Rectal smooth muscle tissue (tissue), 1 donor: ENCODE results near the gene PHC2.
A peak's percentile ranks its signal among the peaks of the same experiment; 100 is the strongest.

Source experiments
- H3K27ac ChIP-seq: one replicate; pipeline ENCODE4 v1.7.0; 2013; ENCODE audit warnings: low read depth, low read length, inconsistent platforms
- H3K27me3 ChIP-seq: one replicate; pipeline ENCODE4 v1.7.0; 2013; ENCODE audit warnings: low read length; ENCODE audit not compliant: control insufficient read depth, insufficient read depth
- H3K36me3 ChIP-seq: one replicate; pipeline ENCODE4 v1.7.0; 2013; ENCODE audit warnings: low read length; ENCODE audit not compliant: control insufficient read depth, insufficient read depth
- H3K4me1 ChIP-seq: one replicate; pipeline ENCODE4 v1.7.0; 2013; ENCODE audit warnings: low read length; ENCODE audit not compliant: control insufficient read depth, insufficient read depth
- H3K4me3 ChIP-seq: one replicate; pipeline ENCODE4 v1.7.0; 2013; ENCODE audit warnings: low read length
- H3K9ac ChIP-seq: one replicate; pipeline ENCODE4 v1.7.0; 2013; ENCODE audit warnings: low read length

Gene PHC2

GRCh38 chr1:33443080-33443704 lies 12.3 kb upstream of the PHC2 start:
- no peaks in the 10 kb centered on the region for H3K27me3 ChIP-seq
- H3K27ac ChIP-seq, result peak overlapping the region; percentile 67
- H3K4me3 ChIP-seq, result no peak overlapping the region
- no peak overlapping the region for H3K9ac ChIP-seq
- H3K36me3 ChIP-seq, result no peaks in the 10 kb centered on the region
- H3K4me1 ChIP-seq, result peaks cover 10% of the 10 kb centered on the region

DNA sequence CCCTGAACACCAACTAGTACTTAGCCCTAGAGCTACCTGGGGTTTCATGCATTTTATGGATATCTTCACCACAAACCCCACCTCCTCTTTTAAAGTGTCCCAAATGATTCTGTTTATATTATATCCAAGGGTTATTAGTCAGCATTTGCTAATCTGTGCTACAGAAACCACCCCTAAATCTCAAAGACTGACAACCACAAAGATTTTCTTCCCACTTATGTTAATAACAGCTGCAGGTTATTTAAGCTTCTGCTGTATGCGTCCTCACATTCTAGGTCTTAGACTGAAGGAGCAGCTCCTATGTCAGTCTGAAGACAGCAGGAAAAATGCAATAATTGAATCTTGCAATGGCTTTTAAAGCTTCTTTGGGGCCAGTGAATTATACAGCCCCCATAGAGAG lies 11.2 kb upstream of the PHC2 start:
- peaks cover 10% of the 10 kb centered on the region for H3K4me1 ChIP-seq
- H3K27ac ChIP-seq, result no peak overlapping the region
- no peak overlapping the region for H3K4me3 ChIP-seq
- H3K36me3 ChIP-seq, result no peaks in the 10 kb centered on the region
- no peak overlapping the region for H3K9ac ChIP-seq
- no peaks in the 10 kb centered on the region for H3K27me3 ChIP-seq

GRCh38 chr1:33441088-33441745 lies 10.3 kb upstream of the PHC2 start:
- H3K36me3 ChIP-seq, result no peaks in the 10 kb centered on the region
- no peak overlapping the region for H3K27ac ChIP-seq
- H3K27me3 ChIP-seq, result no peaks in the 10 kb centered on the region
- H3K9ac ChIP-seq, result no peak overlapping the region
- H3K4me3 ChIP-seq, result no peak overlapping the region
- H3K4me1 ChIP-seq, result peaks cover 10% of the 10 kb centered on the region

- Histone ChIP-seq H3K36me3 (no peaks in the 10 kb centered on the region), H3K4me1 (peaks cover 10% of the 10 kb centered on the region), H3K9ac (no peak overlapping the region), H3K4me3 (no peak overlapping the region), H3K27ac (no peak overlapping the region), H3K27me3 (no peaks in the 10 kb centered on the region)
Measured at GRCh38 chr1:33439662-33440061, 8.8 kb upstream of the PHC2 start.

DNA sequence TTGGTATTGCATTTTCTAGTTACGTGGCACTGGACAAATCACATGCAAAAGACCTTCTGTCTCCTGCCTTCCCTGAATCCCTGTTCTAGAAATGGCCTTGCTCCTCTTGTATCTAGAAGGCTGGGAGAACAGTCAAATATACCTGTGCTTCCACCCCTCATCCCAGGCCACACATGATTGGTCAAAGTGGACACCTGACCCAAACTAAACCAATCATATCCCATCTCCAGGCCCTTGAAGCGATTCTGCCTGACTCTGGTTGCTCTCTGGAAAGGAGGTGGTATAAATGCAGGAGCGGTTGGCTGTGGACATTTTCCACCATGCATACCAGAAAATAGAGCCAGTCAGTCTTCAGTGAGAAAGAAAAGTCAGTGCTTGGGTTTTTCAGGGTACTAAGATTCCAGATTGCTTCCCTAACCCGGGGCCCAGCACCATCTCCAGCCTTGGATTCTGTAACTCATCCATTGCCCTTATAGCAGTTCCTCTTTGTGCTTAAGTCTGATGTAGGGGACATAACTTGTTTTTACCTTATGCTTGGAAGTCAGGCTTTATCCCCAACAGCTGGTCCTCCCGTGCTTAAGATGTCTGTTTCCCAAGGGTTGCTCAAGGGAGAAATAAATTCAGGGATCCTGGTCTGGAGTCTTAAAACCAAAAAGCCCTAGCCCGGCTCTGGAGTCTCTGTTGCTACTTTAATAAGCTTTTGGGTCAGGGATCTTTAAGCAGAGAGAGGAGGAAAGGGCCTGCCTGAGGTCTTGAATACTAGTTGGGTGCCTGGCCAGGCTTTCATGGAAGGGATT lies 7.7 kb upstream of the PHC2 start:
- H3K27me3 ChIP-seq, result no peaks in the 10 kb centered on the region
- H3K4me1 ChIP-seq, result peaks cover 5% of the 10 kb centered on the region
- H3K36me3 ChIP-seq, result no peaks in the 10 kb centered on the region
- H3K9ac ChIP-seq, result no peak overlapping the region
- no peak overlapping the region for H3K27ac ChIP-seq
- no peak overlapping the region for H3K4me3 ChIP-seq

DNA sequence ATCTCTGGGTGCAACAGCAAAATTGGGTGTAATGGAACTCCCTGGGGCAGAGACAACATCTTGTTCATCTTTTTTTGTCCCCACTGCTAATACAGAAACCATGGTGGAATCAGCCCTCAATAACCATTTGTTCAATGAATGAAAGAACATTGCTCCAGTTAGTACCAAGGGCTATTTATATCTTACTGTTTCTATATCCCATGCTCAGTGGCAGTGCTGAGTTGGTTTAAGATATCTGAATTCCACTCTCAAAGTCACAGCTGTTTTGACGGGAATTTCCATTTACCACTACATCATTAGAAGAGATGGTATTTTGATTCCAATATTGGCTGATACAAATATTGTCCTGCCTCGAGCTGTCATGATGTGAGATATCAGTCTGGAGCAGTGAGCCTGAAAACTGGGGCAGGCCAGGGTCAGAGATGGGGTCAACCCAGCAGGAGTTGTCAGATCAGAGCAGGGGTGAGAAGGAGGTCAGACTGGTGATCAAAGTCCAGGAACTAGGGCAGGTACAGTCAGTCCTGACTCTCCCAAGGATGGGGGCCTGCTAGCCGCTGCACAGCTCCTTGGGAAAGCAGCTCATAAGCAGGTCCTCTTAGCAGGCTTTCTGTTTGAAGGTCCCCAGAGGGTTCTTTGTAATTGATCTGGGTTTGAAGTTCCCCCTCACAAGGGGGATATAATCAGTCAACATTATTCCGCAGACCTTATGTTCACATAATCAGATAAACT lies 5.8 kb upstream of the PHC2 start:
- Histone ChIP-seq H3K4me1 (no peaks in the 10 kb centered on the region), H3K27ac (no peak overlapping the region), H3K27me3 (no peaks in the 10 kb centered on the region), H3K4me3 (no peak overlapping the region), H3K9ac (no peak overlapping the region), H3K36me3 (no peaks in the 10 kb centered on the region)

- no peaks in the 10 kb centered on the region for H3K27me3 ChIP-seq
- no peak overlapping the region for H3K9ac ChIP-seq
- H3K4me3 ChIP-seq, result no peak overlapping the region
- H3K27ac ChIP-seq, result no peak overlapping the region
- no peaks in the 10 kb centered on the region for H3K36me3 ChIP-seq
- H3K4me1 ChIP-seq, result no peaks in the 10 kb centered on the region
Measured at GRCh38 chr1:33435096-33435820, 4.4 kb upstream of the PHC2 start.

- no peak overlapping the region for H3K9ac ChIP-seq
- no peak overlapping the region for H3K27ac ChIP-seq
- H3K4me1 ChIP-seq, result peaks cover 8% of the 10 kb centered on the region
Measured at GRCh38 chr1:33434363-33434750, 3.5 kb upstream of the PHC2 start.

DNA sequence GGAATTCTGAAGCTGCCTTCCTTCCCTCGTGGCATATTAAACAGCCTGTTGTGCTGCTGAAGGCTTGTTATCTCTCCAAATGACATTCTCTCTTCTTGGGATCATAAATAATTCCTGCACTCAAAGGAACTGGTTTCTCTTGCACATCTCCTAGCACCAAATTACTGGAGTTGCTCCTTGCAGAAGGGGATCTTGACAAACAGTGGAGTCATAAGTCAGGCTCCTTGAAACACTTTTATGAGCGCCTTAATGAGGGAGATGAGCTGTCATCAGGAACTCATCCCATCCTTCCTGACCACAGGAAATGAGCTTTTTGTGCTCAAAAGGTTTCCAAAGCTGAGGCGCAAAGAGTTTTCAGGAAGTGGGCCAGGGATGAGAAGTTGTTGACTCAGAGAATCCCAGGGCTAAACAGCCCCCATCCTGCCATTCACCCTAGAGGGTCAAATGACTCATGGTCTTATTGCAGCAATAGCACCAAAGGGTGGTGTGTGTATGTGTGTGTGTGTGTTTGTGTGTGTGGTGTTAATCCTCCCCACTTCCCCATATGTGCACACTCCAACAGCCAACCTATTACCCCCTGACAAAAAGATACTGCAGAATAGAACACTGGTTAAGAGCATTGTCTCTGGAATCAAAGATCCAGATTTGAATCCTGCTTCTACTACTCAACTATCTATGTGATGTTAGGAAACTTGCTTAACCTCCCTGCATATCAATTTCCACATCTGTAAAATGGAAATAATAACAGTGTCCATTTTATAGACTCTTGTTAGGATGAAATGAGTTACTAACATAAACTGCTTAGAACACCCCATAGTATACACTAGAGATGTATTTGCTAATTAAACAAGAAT lies 2.8 kb upstream of the PHC2 start:
- no peak overlapping the region for H3K9ac ChIP-seq
- no peak overlapping the region for H3K4me3 ChIP-seq
- H3K27me3 ChIP-seq, result peaks cover 3% of the 10 kb centered on the region
- peak overlapping the region; percentile 36 for H3K27ac ChIP-seq
- H3K36me3 ChIP-seq, result peaks cover under 1% of the 10 kb centered on the region
- H3K4me1 ChIP-seq, result peaks cover 10% of the 10 kb centered on the region

More at GRCh38 chr1:33434363-33434750, 3.5 kb upstream of the PHC2 start:
- H3K27me3 ChIP-seq, result peaks cover 2% of the 10 kb centered on the region
- no peaks in the 10 kb centered on the region for H3K36me3 ChIP-seq
- H3K4me3 ChIP-seq, result no peak overlapping the region

- Histone ChIP-seq H3K27ac (peak overlapping the region; percentile 52), H3K4me1 (peaks cover 10% of the 10 kb centered on the region), H3K9ac (peak overlapping the region; percentile 22)
Measured at GRCh38 chr1:33429856-33430691, 821 bp downstream of the PHC2 start.

More at GRCh38 chr1:33429856-33430691, 821 bp downstream of the PHC2 start:
- Histone ChIP-seq H3K36me3 (peaks cover 2% of the 10 kb centered on the region), H3K27me3 (peaks cover 3% of the 10 kb centered on the region), H3K4me3 (peak overlapping the region; percentile 76)
